Activated CD8-positive, alpha-beta T cell treated with anti-CD3 and anti-CD28 coated beads, Interleukin-2, amount 10 ng/mL, durations not matched to agents 7 days and 5 days (primary cell): ENCODE results near the gene PPP1R16B. TPM values are rescaled to one million over a fixed set of nuclear protein-coding genes. Genes with fewer than 3 reads are reported as not detected.

Experiments used
- ATAC-seq: fragments of 150-1000 bp; cut with Tn5 transposase; one replicate; pipeline ENCODE4 v1.10.0; 2021; ENCODE audit warnings: moderate library complexity
- CTCF ChIA-PET: fragments of 350-600 bp; sonication (Branson Sonifier 250); formaldehyde crosslinking; loops from one replicate; lab custom pipeline; 2021; ENCODE audit warnings: antibody characterized with exemption; lab: Charles Lee
- POLR2A ChIA-PET: fragments of 350-600 bp; sonication (Branson Sonifier 250); formaldehyde crosslinking; loops from one replicate; lab custom pipeline; 2021; ENCODE audit warnings: antibody characterized with exemption; lab: Charles Lee
- DNase-seq: peaks from one replicate; pipeline ENCODE4 v3.0.0-alpha.2; 2020
- H3K27ac Mint-ChIP-seq: one replicate; pipeline ENCODE4 v1.8.0; 2021; ENCODE audit warnings: mild to moderate bottlenecking, mixed read lengths
- H3K27me3 Mint-ChIP-seq: one replicate; pipeline ENCODE4 v1.8.0; 2021; ENCODE audit warnings: low read depth, mixed read lengths
- H3K36me3 Mint-ChIP-seq: one replicate; pipeline ENCODE4 v1.8.0; 2021; ENCODE audit warnings: low read depth, mixed read lengths
- H3K4me1 Mint-ChIP-seq: one replicate; pipeline ENCODE4 v1.8.0; 2021; ENCODE audit warnings: low read depth, mixed read lengths
- H3K4me3 Mint-ChIP-seq: one replicate; pipeline ENCODE4 v1.8.0; 2021; ENCODE audit warnings: mild to moderate bottlenecking, mixed read lengths
- H3K9me3 Mint-ChIP-seq: one replicate; pipeline ENCODE4 v1.8.0; 2022; ENCODE audit warnings: mixed read lengths; ENCODE audit not compliant: insufficient read depth
- total RNA-seq, 2 experiments: library from RNA; stranded (reverse); gene quantifications; one replicate each; pipeline ENCODE4 v1.2.3, GENCODE V29; 2021

Gene PPP1R16B
- total RNA-seq, 2 experiments from 2014 or later = 63.4 to 65.1 TPM

DNA sequence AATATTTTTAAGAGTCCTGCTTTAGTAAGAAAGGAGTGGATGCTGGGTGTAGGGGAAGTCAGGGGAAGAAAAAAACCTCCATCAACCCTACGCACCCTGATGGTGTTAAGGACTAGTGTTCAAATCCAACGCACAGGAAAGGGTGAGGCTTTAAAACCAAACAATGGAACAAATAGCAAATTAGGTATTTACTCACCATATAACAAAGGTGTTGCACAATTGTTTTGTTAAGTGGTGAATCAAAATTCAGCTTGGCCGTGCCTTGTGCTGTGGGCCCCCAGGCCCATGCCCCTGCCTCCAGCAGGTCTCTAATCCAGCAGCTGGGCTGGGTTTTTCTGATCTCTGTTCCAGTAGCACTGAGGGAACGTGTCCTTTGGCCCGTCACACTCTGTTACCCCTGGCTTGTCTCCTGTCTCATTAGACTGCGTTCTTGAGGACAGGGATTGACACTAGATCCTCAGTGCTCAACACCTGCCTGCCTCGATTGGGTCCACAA lies 132.5 kb downstream of the PPP1R16B start:
- DNase-seq (no peak), ATAC-seq (no peak)
- no peak overlapping the region for H3K27ac Mint-ChIP-seq
- H3K36me3 Mint-ChIP-seq = peaks cover 52% of the 10 kb centered on the region
- POLR2A ChIA-PET = interaction anchor here (1.0 kb wide), 1 partner anchor 12 kb away, joined by 4 read pairs; no protein-coding TSS in a partner anchor
- no peak overlapping the region for H3K4me3 Mint-ChIP-seq
- no peaks in the 10 kb centered on the region for H3K9me3 Mint-ChIP-seq
- H3K4me1 Mint-ChIP-seq = peaks cover 14% of the 10 kb centered on the region
- CTCF ChIA-PET = interaction anchor here (1.4 kb wide), 1 partner anchor 50 kb away, joined by 3 read pairs; no protein-coding TSS in a partner anchor
- no peaks in the 10 kb centered on the region for H3K27me3 Mint-ChIP-seq

DNA sequence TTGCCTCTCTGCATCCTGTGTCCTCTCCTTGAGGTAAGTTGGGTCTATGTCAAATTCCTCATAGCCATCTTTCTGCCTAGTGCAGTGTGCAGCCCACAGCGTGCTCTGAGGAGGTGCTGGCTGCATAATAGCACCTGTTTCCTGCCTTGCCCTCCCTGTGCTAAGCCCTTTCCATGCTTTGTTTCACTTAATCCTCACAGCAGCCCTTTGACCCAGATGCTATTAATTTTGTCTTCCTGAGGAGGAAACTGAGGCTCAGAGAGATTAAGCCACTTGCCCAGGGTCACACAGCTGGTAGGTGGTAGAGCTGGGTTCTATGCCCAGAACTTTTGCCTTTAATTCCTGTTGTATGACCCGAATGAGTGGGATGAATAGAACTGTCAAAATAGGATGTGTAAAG lies 134.2 kb downstream of the PPP1R16B start:
- peak overlapping the region; percentile 15 for H3K27ac Mint-ChIP-seq
- H3K4me3 Mint-ChIP-seq = no peak overlapping the region
- ATAC-seq = no peak
- CTCF ChIA-PET = interaction anchor here (3.5 kb wide), 1 partner anchor 13 kb away, joined by 12 read pairs; the partner anchor contains the start of gene FAM83D
- H3K9me3 Mint-ChIP-seq = no peaks in the 10 kb centered on the region
- H3K36me3 Mint-ChIP-seq = peaks cover 58% of the 10 kb centered on the region
- H3K4me1 Mint-ChIP-seq = peaks cover 14% of the 10 kb centered on the region
- H3K27me3 Mint-ChIP-seq = no peaks in the 10 kb centered on the region
- POLR2A ChIA-PET = no interaction called here
- no peak for DNase-seq

- Mint-ChIP-seq H3K36me3 (peaks cover 58% of the 10 kb centered on the region), H3K9me3 (no peaks in the 10 kb centered on the region)
- CTCF ChIA-PET = interaction anchor here (1.8 to 3.5 kb wide), 2 partner anchors 14 to 22 kb away, joined by 7 to 12 read pairs; partner anchors contain the start of genes DHX35 and FAM83D
These were observed 135.1 kb downstream of the PPP1R16B start for GRCh38 chr20:38940644-38941043.

DNA sequence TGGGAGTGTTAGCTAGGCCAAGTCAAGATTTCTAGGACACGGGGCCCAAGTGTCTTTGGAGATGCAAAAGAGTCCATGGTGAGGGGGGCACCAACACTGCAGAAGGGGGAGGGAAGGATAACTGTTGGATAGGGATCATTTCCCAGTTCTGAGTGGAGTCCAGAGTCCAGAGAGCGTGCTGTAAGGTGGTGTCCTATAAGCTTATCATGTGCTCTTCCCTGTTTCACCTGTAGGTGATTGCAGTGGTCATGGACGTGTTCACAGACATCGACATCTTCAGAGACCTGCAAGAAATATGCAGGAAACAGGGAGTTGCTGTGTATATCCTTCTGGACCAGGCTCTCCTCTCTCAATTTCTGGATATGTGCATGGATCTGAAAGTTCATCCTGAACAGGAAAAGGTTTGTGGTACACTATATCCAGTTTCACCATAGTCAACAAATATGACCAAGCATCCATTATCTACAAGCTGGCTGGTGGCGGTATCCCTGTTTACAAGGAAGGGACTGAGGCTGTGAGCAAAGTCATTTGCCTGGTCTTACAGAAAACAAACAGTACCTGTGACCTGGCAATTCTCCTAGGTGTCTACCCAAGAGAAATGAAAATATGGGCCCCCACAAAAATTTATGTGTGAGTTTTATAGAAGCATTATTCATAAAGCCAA lies 136.4 kb downstream of the PPP1R16B start:
- ChIA-PET POLR2A (no interaction called here), CTCF (interaction anchor here (0.9 to 3.5 kb wide), 3 partner anchors 8 to 21 kb away, joined by 3 to 12 read pairs (median 7); partner anchors contain the start of genes DHX35 and FAM83D)
- Mint-ChIP-seq H3K27me3 (no peaks in the 10 kb centered on the region), H3K36me3 (peaks cover 60% of the 10 kb centered on the region), H3K4me3 (no peak overlapping the region), H3K4me1 (peaks cover 4% of the 10 kb centered on the region), H3K9me3 (no peaks in the 10 kb centered on the region), H3K27ac (peak overlapping the region; percentile 6)
- DNase-seq (no peak), ATAC-seq (no peak)

More at GRCh38 chr20:38940644-38941043, 135.1 kb downstream of the PPP1R16B start:
- peaks cover 9% of the 10 kb centered on the region for H3K4me1 Mint-ChIP-seq
- ATAC-seq = no peak
- H3K27ac Mint-ChIP-seq = no peak overlapping the region
- H3K4me3 Mint-ChIP-seq = no peak overlapping the region
- POLR2A ChIA-PET = interaction anchor here (0.6 kb wide), 1 partner anchor 121 kb away, joined by 3 read pairs; no protein-coding TSS in a partner anchor
- DNase-seq = no peak
- H3K27me3 Mint-ChIP-seq = no peaks in the 10 kb centered on the region

GRCh38 chr20:38945012-38945411 lies 139.5 kb downstream of the PPP1R16B start:
- ATAC-seq = no peak
- no peak overlapping the region for H3K4me3 Mint-ChIP-seq
- no peaks in the 10 kb centered on the region for H3K4me1 Mint-ChIP-seq
- DNase-seq = no peak
- no peak overlapping the region for H3K27ac Mint-ChIP-seq
- POLR2A ChIA-PET = interaction anchor here (0.7 kb wide), 1 partner anchor 431 kb away, joined by 4 read pairs; no protein-coding TSS in a partner anchor
- CTCF ChIA-PET = no interaction called here
- H3K27me3 Mint-ChIP-seq = no peaks in the 10 kb centered on the region
- no peaks in the 10 kb centered on the region for H3K9me3 Mint-ChIP-seq
- peaks cover 73% of the 10 kb centered on the region for H3K36me3 Mint-ChIP-seq

DNA sequence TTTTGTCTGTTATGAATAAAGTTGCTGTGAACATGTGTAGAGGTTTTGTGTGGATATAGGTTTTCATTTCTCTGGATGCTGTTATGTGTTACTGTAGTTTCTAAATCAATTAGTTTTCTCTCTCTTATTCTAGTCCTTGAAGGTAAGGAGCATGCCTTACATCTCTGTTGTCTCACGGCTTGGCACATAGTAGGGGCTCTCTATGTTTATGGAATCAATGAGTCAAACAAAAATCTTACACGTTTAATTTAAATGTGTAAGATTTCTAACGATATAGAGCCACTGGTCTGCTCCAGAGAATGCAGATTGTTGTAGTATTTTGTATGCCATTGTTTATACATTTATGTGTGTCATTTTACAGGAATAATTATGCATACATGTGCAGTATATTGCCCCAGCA lies 141.3 kb downstream of the PPP1R16B start:
- DNase-seq (no peak), ATAC-seq (no peak)
- CTCF ChIA-PET = interaction anchor here (1.0 kb wide), 1 partner anchor 136 kb away, joined by 3 read pairs; no protein-coding TSS in a partner anchor
- Mint-ChIP-seq H3K27me3 (no peaks in the 10 kb centered on the region), H3K27ac (no peak overlapping the region), H3K9me3 (no peaks in the 10 kb centered on the region), H3K36me3 (peaks cover 77% of the 10 kb centered on the region), H3K4me3 (no peak overlapping the region), H3K4me1 (no peaks in the 10 kb centered on the region)
- POLR2A ChIA-PET = no interaction called here

DNA sequence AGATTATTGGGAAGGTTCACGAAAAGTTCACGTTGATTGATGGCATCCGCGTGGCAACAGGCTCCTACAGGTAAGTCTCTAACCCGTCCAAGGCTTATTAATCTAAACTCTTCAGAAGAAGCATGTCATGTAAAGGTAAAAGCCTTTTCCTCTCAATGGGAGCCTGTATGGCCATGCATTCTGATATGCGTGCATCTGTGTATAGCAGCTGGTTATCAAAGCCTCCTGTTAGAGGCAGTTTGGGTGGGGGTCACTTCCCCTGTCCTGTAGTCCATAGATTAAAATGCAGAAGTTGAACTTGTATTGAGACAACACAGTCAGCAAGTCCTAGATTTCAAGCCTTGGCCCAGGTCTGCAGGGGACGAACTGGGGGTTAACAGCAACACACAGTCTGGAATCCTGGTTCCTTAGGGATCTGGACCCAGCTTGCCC lies 142.4 kb downstream of the PPP1R16B start:
- Mint-ChIP-seq H3K9me3 (no peaks in the 10 kb centered on the region), H3K27me3 (no peaks in the 10 kb centered on the region), H3K36me3 (peaks cover 73% of the 10 kb centered on the region), H3K4me1 (no peaks in the 10 kb centered on the region), H3K4me3 (no peak overlapping the region), H3K27ac (no peak overlapping the region)
- DNase-seq = no peak
- ChIA-PET POLR2A (interaction anchor here (0.8 kb wide), 1 partner anchor 22 kb away, joined by 3 read pairs; the partner anchor contains the start of gene FAM83D), CTCF (interaction anchor here (0.9 to 1.2 kb wide), 3 partner anchors 13 to 101 kb away, joined by 3 to 4 read pairs (median 4); partner anchors contain the start of genes DHX35 and FAM83D)
- no peak for ATAC-seq

- Mint-ChIP-seq H3K27me3 (no peaks in the 10 kb centered on the region), H3K36me3 (peaks cover 72% of the 10 kb centered on the region), H3K27ac (peak overlapping the region; percentile 34), H3K4me3 (no peak overlapping the region), H3K9me3 (no peaks in the 10 kb centered on the region), H3K4me1 (no peaks in the 10 kb centered on the region)
- ATAC-seq = no peak
- no peak for DNase-seq
- ChIA-PET POLR2A (interaction anchor here (0.8 to 1.4 kb wide), 3 partner anchors 11 to 13 kb away, joined by 3 to 4 read pairs (median 4); partner anchors contain the start of gene DHX35), CTCF (interaction anchor here (2.9 kb wide), 1 partner anchor 12 kb away, joined by 11 read pairs; the partner anchor contains the start of gene DHX35)
These were observed 144.8 kb downstream of the PPP1R16B start for GRCh38 chr20:38950254-38950653.

GRCh38 chr20:38951611-38952010 lies 146.1 kb downstream of the PPP1R16B start:
- DNase-seq = no peak
- Mint-ChIP-seq H3K27ac (no peak overlapping the region), H3K9me3 (no peaks in the 10 kb centered on the region), H3K27me3 (no peaks in the 10 kb centered on the region), H3K4me3 (no peak overlapping the region), H3K36me3 (peaks cover 68% of the 10 kb centered on the region), H3K4me1 (no peaks in the 10 kb centered on the region)
- ChIA-PET POLR2A (no interaction called here), CTCF (interaction anchor here (2.9 kb wide), 1 partner anchor 10 kb away, joined by 11 read pairs; the partner anchor contains the start of gene DHX35)
- no peak for ATAC-seq

DNA sequence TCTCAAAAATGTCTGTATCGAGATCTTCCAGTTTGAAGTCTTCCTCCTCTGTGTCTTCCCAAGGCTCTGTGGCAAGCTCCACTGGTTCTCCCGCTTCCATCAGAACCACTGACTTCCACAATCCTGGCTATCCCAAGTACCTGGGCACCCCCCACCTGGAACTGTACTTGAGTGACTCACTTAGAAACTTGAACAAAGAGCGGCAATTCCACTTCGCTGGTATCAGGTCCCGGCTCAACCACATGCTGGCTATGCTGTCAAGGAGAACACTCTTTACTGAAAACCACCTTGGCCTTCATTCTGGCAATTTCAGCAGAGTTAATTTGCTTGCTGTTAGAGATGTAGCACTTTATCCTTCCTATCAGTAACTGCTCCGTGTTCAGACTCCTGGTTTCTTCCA lies 146.7 kb downstream of the PPP1R16B start:
- Mint-ChIP-seq H3K4me1 (no peaks in the 10 kb centered on the region), H3K27me3 (no peaks in the 10 kb centered on the region), H3K27ac (no peak overlapping the region), H3K4me3 (no peak overlapping the region), H3K9me3 (no peaks in the 10 kb centered on the region), H3K36me3 (peaks cover 62% of the 10 kb centered on the region)
- POLR2A ChIA-PET = no interaction called here
- CTCF ChIA-PET = interaction anchor here (2.9 kb wide), 1 partner anchor 10 kb away, joined by 11 read pairs; the partner anchor contains the start of gene DHX35
- ATAC-seq (no peak), DNase-seq (no peak)

DNA sequence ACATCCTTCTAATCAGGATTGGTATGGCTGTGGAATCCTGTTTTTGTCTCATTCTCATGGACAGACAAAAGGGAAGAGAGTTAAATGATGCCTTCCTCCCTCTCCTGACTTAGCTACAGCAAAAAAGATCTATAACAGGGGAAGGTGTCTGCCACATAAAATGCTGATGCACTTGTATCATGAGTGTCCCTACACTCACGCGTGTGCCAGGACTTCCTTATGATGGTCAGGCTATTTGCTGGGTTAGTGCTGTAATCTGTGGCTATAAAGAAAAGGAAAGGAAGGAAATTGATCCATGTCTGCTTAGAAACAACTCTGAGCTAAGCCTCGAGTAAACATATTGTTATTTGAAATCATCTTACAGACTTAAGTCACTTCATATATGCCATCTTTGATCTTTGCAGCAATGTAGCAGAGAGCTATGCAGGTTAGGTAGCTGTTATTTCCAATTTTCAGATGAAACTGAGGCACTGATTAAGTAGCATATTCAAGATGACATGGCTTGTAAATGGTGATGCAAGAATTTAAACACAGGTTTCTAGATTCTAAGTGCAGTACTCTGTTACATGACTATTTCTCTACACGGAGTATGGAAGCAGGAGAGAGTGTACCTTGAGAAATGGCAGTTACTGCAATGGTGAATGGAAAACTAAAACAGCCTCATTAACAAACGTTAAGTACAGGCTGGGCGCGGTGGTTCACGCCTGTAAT lies 148.3 kb downstream of the PPP1R16B start:
- DNase-seq (no peak), ATAC-seq (no peak)
- no peaks in the 10 kb centered on the region for H3K9me3 Mint-ChIP-seq
- H3K4me3 Mint-ChIP-seq = no peak overlapping the region
- H3K4me1 Mint-ChIP-seq = no peaks in the 10 kb centered on the region
- H3K36me3 Mint-ChIP-seq = peaks cover 47% of the 10 kb centered on the region
- no peak overlapping the region for H3K27ac Mint-ChIP-seq
- no peaks in the 10 kb centered on the region for H3K27me3 Mint-ChIP-seq
- POLR2A ChIA-PET = interaction anchor here (1.9 kb wide), 1 partner anchor 9 kb away, joined by 7 read pairs; the partner anchor contains the start of gene DHX35
- CTCF ChIA-PET = interaction anchor here (0.8 to 1.1 kb wide), 2 partner anchors 8 to 27 kb away, joined by 3 read pairs; partner anchors contain the start of genes DHX35 and FAM83D
